ENCODE data around the gene FGF22.
"Not testable (repeated sequence)": the region's sequence is repeated elsewhere in the genome, so short reads cannot be mapped to it uniquely, and the experiment has no call there.

DNA sequence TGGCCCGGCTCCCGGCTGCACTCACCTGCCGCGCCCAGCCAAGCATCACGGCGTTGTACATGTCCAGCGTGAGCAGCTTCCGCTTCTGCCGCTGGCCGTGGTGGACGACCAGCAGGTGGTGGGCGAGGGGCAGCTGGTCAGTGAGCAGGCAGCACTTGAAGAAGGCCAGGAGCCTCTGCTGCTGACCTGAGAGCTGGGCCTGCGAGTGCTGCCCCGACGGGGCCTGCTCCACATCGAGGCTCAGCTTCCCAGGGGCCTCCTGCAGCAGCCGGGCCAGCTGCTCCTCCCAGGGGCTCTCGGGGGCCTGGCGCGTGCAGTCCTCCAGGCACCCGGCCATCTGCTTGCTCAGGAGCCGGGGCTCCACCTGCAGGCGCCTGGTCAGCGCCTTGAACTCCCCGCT lies 10.2 kb upstream of the FGF22 start:
- TF ChIP-seq JUND (IDR thresholded peaks at IDR 0.05; ENCODE audit: low read depth, low read length); MXI1 (IDR thresholded peaks at IDR 0.05; ENCODE audit: low read depth, low read length); GABPA (IDR thresholded peaks at IDR 0.05; ENCODE audit: low read depth); POU2F2 (IDR thresholded peaks at IDR 0.05; ENCODE audit: borderline replicate concordance, low read depth, low read length); FOS (IDR thresholded peaks at IDR 0.05; ENCODE audit: borderline replicate concordance, extremely low read depth, insufficient read length); EZH2 (IDR thresholded peaks at IDR 0.05; ENCODE audit: borderline replicate concordance, control insufficient read depth, low read depth, low read length): not testable (repeated sequence)

Measured in GM12878 (cell line).